RWPE1 (cell line): Measurements from ENCODE around the gene CACNA1I.

Source experiments
- CTCF ChIA-PET: fragments of 350-600 bp; sonication (Branson Sonifier 250); formaldehyde crosslinking; extraction: SDS; loops from one replicate; lab custom pipeline; 2021; lab: Yijun Ruan, JAX
- POLR2A ChIA-PET: fragments of 400-600 bp; formaldehyde crosslinking; extraction: SDS; loops from one replicate; lab custom pipeline; 2020; ENCODE audit warnings: antibody characterized with exemption; ENCODE audit not compliant: low non-redundant PET; lab: Yijun Ruan, JAX
- DNase-seq: peaks from one replicate; pipeline ENCODE4 v3.0.0; 2012; ENCODE audit warnings: low spot score
- H3K27ac ChIP-seq: fragments of 450-650 bp; 2 replicates; pipeline ENCODE4 v1.5.1; 2017
- CTCF ChIP-seq: fragments of 450-650 bp; conservative IDR thresholded peaks from 2 replicates; pipeline ENCODE4 v1.5.1; 2017; ENCODE audit warnings: low read depth, mild to moderate bottlenecking

CACNA1I gene

GRCh38 chr22:39628563-39629080 lies 58.1 kb downstream of the CACNA1I start:
- CTCF ChIA-PET, result no interaction called here
- TF ChIP-seq CTCF, result no peak
- POLR2A ChIA-PET, result no interaction called here
- H3K27ac ChIP-seq, result no peak overlapping the region
- no peak for DNase-seq

- ChIA-PET POLR2A (no interaction called here), CTCF (interaction anchor here (0.6 kb wide), 1 partner anchor 104 kb away, joined by 6 read pairs; no protein-coding TSS in a partner anchor)
- H3K27ac ChIP-seq, result no peak overlapping the region
- DNase-seq, result no peak
- no peak for TF ChIP-seq CTCF
Measured at GRCh38 chr22:39629851-39630250, 59.3 kb downstream of the CACNA1I start.

- POLR2A ChIA-PET, result no interaction called here
- no peak for TF ChIP-seq CTCF
Measured at GRCh38 chr22:39630721-39631120, 60.2 kb downstream of the CACNA1I start.

GRCh38 chr22:39631381-39632286 lies 61.1 kb downstream of the CACNA1I start:
- CTCF ChIA-PET, result no interaction called here
- POLR2A ChIA-PET, result no interaction called here
- no peak for TF ChIP-seq CTCF
- no peak overlapping the region for H3K27ac ChIP-seq
- DNase-seq, result no peak

More at GRCh38 chr22:39630721-39631120, 60.2 kb downstream of the CACNA1I start:
- CTCF ChIA-PET, result no interaction called here
- DNase-seq, result no peak
- no peak overlapping the region for H3K27ac ChIP-seq

GRCh38 chr22:39634530-39635405 lies 64.2 kb downstream of the CACNA1I start:
- H3K27ac ChIP-seq, result peak overlapping the region; percentile 63
- DNase-seq, result peak; percentile 91
- no peak for TF ChIP-seq CTCF
- ChIA-PET POLR2A (no interaction called here), CTCF (interaction anchor here (0.6 to 0.7 kb wide), 3 partner anchors 11 to 652 kb away, joined by 3 to 7 read pairs (median 3); no protein-coding TSS in a partner anchor)

- peak overlapping the region; percentile 63; the same call in 1 of the 2 replicates for H3K27ac ChIP-seq
- ChIA-PET POLR2A (no interaction called here), CTCF (no interaction called here)
- no peak for TF ChIP-seq CTCF
- no peak for DNase-seq
Measured at GRCh38 chr22:39635719-39636118, 65.2 kb downstream of the CACNA1I start.
